H1 (cell line): ENCODE results near the gene TTC27. TPM values are rescaled to one million over a fixed set of nuclear protein-coding genes. Genes with fewer than 3 reads are reported as not detected.

Source experiments
- CTCF ChIA-PET: fragments of 300-600 bp; sonication (Branson Sonifier 250); formaldehyde crosslinking; loops from one replicate; lab custom pipeline; 2021; ENCODE audit not compliant: partially characterized antibody; lab: Charles Lee
- POLR2A ChIA-PET: fragments of 300-600 bp; sonication (Branson Sonifier 250); formaldehyde crosslinking; loops from one replicate; lab custom pipeline; 2021; ENCODE audit warnings: inconsistent platforms; ENCODE audit not compliant: partially characterized antibody; lab: Charles Lee
- DNase-seq, 2 experiments: peaks; one replicate each; pipeline versions ENCODE4 v3.0.0 to v3.0.0-alpha.2; 2010 to 2022; ENCODE audit warnings: low spot score in 2 of 2, low read depth in 1 of 2, mixed read lengths in 1 of 2
- FAIRE-seq: peaks from 2 replicates; lab custom pipeline; 2011; peaks lifted over from hg19 to GRCh38; lab: Jason Lieb, UNC
- H2AFZ ChIP-seq: 2 replicates; pipeline ENCODE4 v1.8.1; 2012; ENCODE audit warnings: low read length, inconsistent platforms
- H2AK5ac ChIP-seq: 2 replicates; pipeline ENCODE4 v1.6.1; 2013; ENCODE audit warnings: low read depth, low read length
- H2BK120ac ChIP-seq: replicated peaks from 2 replicates; pipeline ENCODE3; 2013; ENCODE audit warnings: low read depth, low read length, inconsistent platforms
- H2BK12ac ChIP-seq: 2 replicates; pipeline ENCODE4 v1.6.1; 2013; ENCODE audit warnings: low read depth, low read length
- H2BK15ac ChIP-seq: 2 replicates; pipeline ENCODE4 v1.6.1; 2013; ENCODE audit warnings: low read length
- H2BK20ac ChIP-seq: 2 replicates; pipeline ENCODE4 v1.6.1; 2013; ENCODE audit warnings: low read length
- H2BK5ac ChIP-seq: 2 replicates; pipeline ENCODE4 v1.6.1; 2013; ENCODE audit warnings: low read depth, low read length
- H3K14ac ChIP-seq: 2 replicates; pipeline ENCODE4 v1.6.1; 2013; ENCODE audit warnings: inconsistent platforms; ENCODE audit not compliant: insufficient read length
- H3K18ac ChIP-seq: 2 replicates; pipeline ENCODE4 v1.6.1; 2013; ENCODE audit warnings: low read length; ENCODE audit errors: extremely low read depth
- H3K23ac ChIP-seq: 2 replicates; pipeline ENCODE4 v1.6.1; 2013; ENCODE audit warnings: inconsistent platforms; ENCODE audit not compliant: insufficient read length
- H3K23me2 ChIP-seq: 2 replicates; pipeline ENCODE4 v1.6.1; 2013; ENCODE audit warnings: low read depth, low read length
- H3K27ac ChIP-seq: 2 replicates; pipeline ENCODE4 v1.6.1; 2011; ENCODE audit warnings: low read depth, low read length, inconsistent platforms
- H3K27me3 ChIP-seq, 4 experiments: replicated peaks in 1 of 4; 1 replicate in 1 of 4; 2 replicates in 3 of 4; pipeline versions ENCODE4 v1.6.1 to v1.8.1; 2011 to 2013; ENCODE audit warnings: low read length in 3 of 4, mild to moderate bottlenecking in 3 of 4, inconsistent platforms in 2 of 4, mixed read lengths in 2 of 4, moderate library complexity in 1 of 4; ENCODE audit not compliant: control insufficient read depth in 3 of 4, insufficient read depth in 3 of 4; ENCODE audit errors: extremely low read depth in 1 of 4
- H3K36me3 ChIP-seq, 4 experiments: 2 replicates each; pipeline versions ENCODE4 v1.6.1 to v1.8.1; 2011 to 2013; ENCODE audit warnings: mild to moderate bottlenecking in 4 of 4, low read length in 3 of 4, moderate library complexity in 2 of 4, control low read depth in 1 of 4, inconsistent platforms in 1 of 4; ENCODE audit not compliant: insufficient read depth in 4 of 4, control insufficient read depth in 2 of 4
- H3K4ac ChIP-seq: replicated peaks from 2 replicates; pipeline ENCODE3; 2013; ENCODE audit warnings: low read length, low read depth, mixed read lengths, inconsistent platforms; ENCODE audit not compliant: insufficient read length
- H3K4me1 ChIP-seq, 4 experiments: replicated peaks in 1 of 4; 1 replicate in 1 of 4; 2 replicates in 3 of 4; pipeline versions ENCODE4 v1.6.1 to v1.8.1; 2011 to 2013; ENCODE audit warnings: low read length in 3 of 4, inconsistent platforms in 2 of 4, mixed read lengths in 1 of 4; ENCODE audit not compliant: insufficient read depth in 4 of 4, control insufficient read depth in 3 of 4
- H3K4me2 ChIP-seq, 2 experiments: 2 replicates each; pipeline versions ENCODE4 v1.6.1 to v1.8.1; 2011 to 2013; ENCODE audit warnings: low read depth in 2 of 2, low read length in 2 of 2, control low read depth in 1 of 2, inconsistent platforms in 1 of 2, mild to moderate bottlenecking in 1 of 2; ENCODE audit not compliant: insufficient read depth in 1 of 2
- H3K4me3 ChIP-seq, 4 experiments: fragments of 200-600, 300-600 bp in 1 of 4; sonication (generic), shearing (Covaris generic), sonication (Bioruptor Twin) in 1 of 4; 2 replicates each; pipeline versions ENCODE4 v1.5.1 to v1.8.1; 2011 to 2016; ENCODE audit warnings: low read length in 4 of 4, low read depth in 3 of 4, control low read depth in 2 of 4, inconsistent platforms in 2 of 4, mild to moderate bottlenecking in 2 of 4, mixed read lengths in 1 of 4, moderate library complexity in 1 of 4; ENCODE audit not compliant: insufficient read depth in 2 of 4; ENCODE audit errors: extremely low read depth in 1 of 4
- H3K56ac ChIP-seq: replicated peaks from 2 replicates; pipeline ENCODE3; 2013; ENCODE audit warnings: low read depth, mild to moderate bottlenecking, mixed read lengths, low read length, inconsistent platforms; ENCODE audit not compliant: insufficient read length
- H3K79me1 ChIP-seq: 2 replicates; pipeline ENCODE4 v1.6.1; 2013; ENCODE audit warnings: low read depth, low read length, control low read depth
- H3K79me2 ChIP-seq, 2 experiments: 2 replicates each; pipeline versions ENCODE4 v1.6.1 to v1.8.1; 2012 to 2013; ENCODE audit warnings: low read length in 2 of 2, mild to moderate bottlenecking in 2 of 2, inconsistent platforms in 1 of 2; ENCODE audit not compliant: insufficient read depth in 2 of 2, control insufficient read depth in 1 of 2
- H3K9ac ChIP-seq, 4 experiments: replicated peaks in 1 of 4; 1 replicate in 1 of 4; 2 replicates in 3 of 4; pipeline versions ENCODE4 v1.6.1 to v1.8.1; 2011 to 2013; ENCODE audit warnings: low read depth in 3 of 4, low read length in 3 of 4, control low read depth in 2 of 4, mild to moderate bottlenecking in 2 of 4, moderate library complexity in 2 of 4, inconsistent platforms in 1 of 4; ENCODE audit errors: extremely low read depth in 1 of 4
- H3K9me3 ChIP-seq, 2 experiments: 2 replicates each; pipeline versions ENCODE4 v1.6.1 to v1.8.1; 2012 to 2013; ENCODE audit warnings: mild to moderate bottlenecking in 2 of 2, moderate library complexity in 2 of 2, control low read depth in 1 of 2, inconsistent platforms in 1 of 2, low read depth in 1 of 2, low read length in 1 of 2, mixed read lengths in 1 of 2; ENCODE audit not compliant: insufficient read depth in 2 of 2
- H4K20me1 ChIP-seq, 2 experiments: replicated peaks in 1 of 2; 2 replicates each; pipeline versions ENCODE3 to v1.8.1; 2011 to 2013; ENCODE audit warnings: inconsistent platforms in 2 of 2, low read length in 2 of 2, mild to moderate bottlenecking in 1 of 2; ENCODE audit not compliant: insufficient read depth in 2 of 2, control insufficient read depth in 1 of 2
- H4K5ac ChIP-seq: 2 replicates; pipeline ENCODE4 v1.6.1; 2013; ENCODE audit warnings: low read length, low read depth, mixed read lengths, inconsistent platforms; ENCODE audit not compliant: insufficient read length
- H4K8ac ChIP-seq: 2 replicates; pipeline ENCODE4 v1.8.0; 2013; ENCODE audit warnings: mild to moderate bottlenecking, moderate library complexity, low read length, inconsistent platforms; ENCODE audit not compliant: insufficient read depth; ENCODE audit errors: extremely low read depth
- H4K91ac ChIP-seq: replicated peaks from 2 replicates; pipeline ENCODE3; 2013; ENCODE audit warnings: low read length, mixed read lengths, inconsistent platforms; ENCODE audit not compliant: insufficient read length
- ATF2 ChIP-seq: IDR thresholded peaks from 2 replicates; pipeline ENCODE4 v1.6.1; 2012; ENCODE audit warnings: low read length, inconsistent platforms
- EP300 ChIP-seq, 2 experiments: IDR thresholded peaks; 1 replicate in 1 of 2; 2 replicates in 1 of 2; pipeline ENCODE4 v1.6.1; 2011 to 2012; ENCODE audit warnings: low read depth in 2 of 2, low read length in 2 of 2, mild to moderate bottlenecking in 2 of 2, borderline replicate concordance in 1 of 2, inconsistent platforms in 1 of 2, moderate library complexity in 1 of 2
- RAD21 ChIP-seq, 2 experiments: IDR thresholded peaks in 1 of 2; conservative IDR thresholded peaks in 1 of 2; 2 replicates each; pipeline ENCODE4 v1.6.1; 2011; ENCODE audit warnings: low read depth in 2 of 2, low read length in 2 of 2, improper control_type of control experiment in 1 of 2, inconsistent platforms in 1 of 2, mild to moderate bottlenecking in 1 of 2, moderate library complexity in 1 of 2
- RBBP5 ChIP-seq: IDR thresholded peaks from 2 replicates; pipeline ENCODE4 v1.7.1; 2012; ENCODE audit warnings: low read depth, mild to moderate bottlenecking, inconsistent platforms, low read length, moderate library complexity, borderline replicate concordance
- polyA plus RNA-seq, 7 experiments: library from polyadenylated mRNA; depleted of rRNA in 3 of 7; stranded (reverse) in 5 of 7; unstranded in 2 of 7; fragments of >200 nt in 5 of 7; fragments of 200-250 nt in 2 of 7; gene quantifications; 1 replicate in 5 of 7; 2 replicates in 1 of 7; 4 replicates in 1 of 7; pipeline versions ENCODE4 v1.2.1 to v1.2.3, GENCODE V29; 2011 to 2013; ENCODE audit warnings: missing spikeins in 2 of 7, mixed read lengths in 2 of 7
- total RNA-seq: library from RNA; stranded (reverse); fragmentation: NEBNext Ultra II Directional; extraction: Animal tissue kit (Norgen Biotek cat#: 25700); gene quantifications from 2 replicates; pipeline ENCODE4 v1.2.1, GENCODE V29; 2021

TTC27 gene
- total and polyA plus RNA-seq, 2 of the 8 experiments (the other 6 are each of a cell fraction or from before 2014, with no cell fraction given): 13.8 to 29.1 TPM

- no peak overlapping the region for H2AK5ac ChIP-seq
- H3K79me1 ChIP-seq: no peaks in the 10 kb centered on the region
- H3K23me2 ChIP-seq: no peaks in the 10 kb centered on the region
- no peak overlapping the region for H3K56ac ChIP-seq
- no peak overlapping the region for H3K4me2 ChIP-seq
- H3K23ac ChIP-seq: no peak overlapping the region
- no peak overlapping the region for H4K5ac ChIP-seq
- H2BK5ac ChIP-seq: no peak overlapping the region
- H3K79me2 ChIP-seq: no peaks in the 10 kb centered on the region
- FAIRE-seq: no peak
- H2BK15ac ChIP-seq: no peak overlapping the region
- no peak overlapping the region for H3K4ac ChIP-seq
- H4K8ac ChIP-seq: no peak overlapping the region
- no peaks in the 10 kb centered on the region for H3K27me3 ChIP-seq
- no peaks in the 10 kb centered on the region for H3K4me1 ChIP-seq
- no peak overlapping the region for H3K14ac ChIP-seq
- H3K9ac ChIP-seq: no peak overlapping the region
- H2BK12ac ChIP-seq: no peak overlapping the region
- H4K20me1 ChIP-seq: no peaks in the 10 kb centered on the region
- ChIA-PET CTCF (no interaction called here), POLR2A (no interaction called here)
- no peak overlapping the region for H2BK120ac ChIP-seq
- no peak overlapping the region for H3K27ac ChIP-seq
- no peak for DNase-seq
- H2AFZ ChIP-seq: no peak overlapping the region
- TF ChIP-seq ATF2: no peak
- TF ChIP-seq RBBP5: no peak
- no peak for TF ChIP-seq EP300 (IDR thresholded peaks at IDR 0.05; ENCODE audit: borderline replicate concordance in 1 of 2, low read depth in 2 of 2, low read length in 2 of 2)
- no peak for TF ChIP-seq RAD21 (IDR thresholded peaks at IDR 0.05 in 1 of 2, conservative IDR thresholded peaks at IDR 0.05 in 1 of 2; ENCODE audit: low read depth in 2 of 2, low read length in 2 of 2)
- H3K18ac ChIP-seq: no peak overlapping the region
- no peak overlapping the region for H2BK20ac ChIP-seq
- H4K91ac ChIP-seq: no peak overlapping the region
- H3K36me3 ChIP-seq: no peaks in the 10 kb centered on the region
- H3K4me3 ChIP-seq: no peak overlapping the region
- H3K9me3 ChIP-seq: no peaks in the 10 kb centered on the region
These were observed 63.8 kb downstream of the TTC27 start for GRCh38 chr2:32691678-32692077.
